Mesenchymal stem cell (in vitro differentiated cells and primary cell): ENCODE data around the gene MYO9B.

ENCODE experiments used
- DNase-seq: peaks from one replicate; pipeline ENCODE4 v3.0.0-alpha.2; 2013
- H2AFZ ChIP-seq: one replicate; pipeline ENCODE4 v1.6.1; 2013; ENCODE audit warnings: low read depth, mild to moderate bottlenecking, control low read depth, inconsistent platforms, low read length, moderate library complexity
- H2AK5ac ChIP-seq: 2 replicates; pipeline ENCODE4 v1.6.1; 2013; ENCODE audit warnings: low read length, moderate library complexity, mild to moderate bottlenecking, inconsistent platforms; ENCODE audit not compliant: severe bottlenecking
- H2BK120ac ChIP-seq: one replicate; pipeline ENCODE4 v1.6.1; 2013; ENCODE audit warnings: low read depth, mild to moderate bottlenecking, inconsistent platforms, low read length, moderate library complexity
- H2BK12ac ChIP-seq, 2 experiments: one replicate each; pipeline ENCODE4 v1.6.1; 2013; ENCODE audit warnings: inconsistent platforms in 2 of 2, low read length in 2 of 2, mild to moderate bottlenecking in 2 of 2, moderate library complexity in 2 of 2, control low read depth in 1 of 2
- H2BK15ac ChIP-seq: one replicate; pipeline ENCODE4 v1.6.1; 2013; ENCODE audit warnings: mild to moderate bottlenecking, low read depth, inconsistent platforms; ENCODE audit not compliant: poor library complexity, severe bottlenecking
- H2BK5ac ChIP-seq: 2 replicates; pipeline ENCODE4 v1.6.1; 2013; ENCODE audit warnings: low read depth, mild to moderate bottlenecking, low read length, control low read depth, inconsistent platforms; ENCODE audit not compliant: poor library complexity, severe bottlenecking
- H3K14ac ChIP-seq, 2 experiments: one replicate each; pipeline ENCODE4 v1.6.1; 2013; ENCODE audit warnings: inconsistent platforms in 2 of 2, low read length in 2 of 2, control low read depth in 1 of 2, mild to moderate bottlenecking in 1 of 2, moderate library complexity in 1 of 2
- H3K18ac ChIP-seq, 2 experiments: one replicate each; pipeline ENCODE4 v1.6.1; 2013; ENCODE audit warnings: inconsistent platforms in 2 of 2, low read length in 2 of 2, control low read depth in 1 of 2, low read depth in 1 of 2, mild to moderate bottlenecking in 1 of 2
- H3K23ac ChIP-seq, 2 experiments: one replicate each; pipeline ENCODE4 v1.6.1; 2013; ENCODE audit warnings: inconsistent platforms in 2 of 2, low read length in 2 of 2, mild to moderate bottlenecking in 2 of 2, moderate library complexity in 2 of 2, control low read depth in 1 of 2
- H3K27ac ChIP-seq: 2 replicates; pipeline ENCODE4 v1.5.1; 2013; ENCODE audit warnings: mild to moderate bottlenecking, moderate library complexity, low read length, control low read depth, inconsistent platforms; ENCODE audit not compliant: poor library complexity, severe bottlenecking
- H3K27me3 ChIP-seq, 2 experiments: 2 replicates each; pipeline versions ENCODE4 v1.6.1 to v1.7.0; 2013; ENCODE audit warnings: low read length in 2 of 2, mild to moderate bottlenecking in 2 of 2, moderate library complexity in 2 of 2, control low read depth in 1 of 2, inconsistent platforms in 1 of 2; ENCODE audit not compliant: control insufficient read depth in 1 of 2, insufficient read depth in 1 of 2
- H3K36me3 ChIP-seq, 2 experiments: 2 replicates each; pipeline versions ENCODE4 v1.6.1 to v1.7.0; 2013; ENCODE audit warnings: low read length in 2 of 2, control low read depth in 1 of 2, inconsistent platforms in 1 of 2, low read depth in 1 of 2, mild to moderate bottlenecking in 1 of 2; ENCODE audit not compliant: insufficient read depth in 2 of 2, control insufficient read depth in 1 of 2
- H3K4ac ChIP-seq, 2 experiments: one replicate each; pipeline ENCODE4 v1.6.1; 2013; ENCODE audit warnings: inconsistent platforms in 2 of 2, low read length in 2 of 2, mild to moderate bottlenecking in 2 of 2, moderate library complexity in 2 of 2, control low read depth in 1 of 2, low read depth in 1 of 2
- H3K4me1 ChIP-seq: 2 replicates; pipeline ENCODE4 v1.6.1; 2013; ENCODE audit warnings: low read depth, low read length, control low read depth; ENCODE audit not compliant: control insufficient read depth, insufficient read depth
- H3K4me2 ChIP-seq: 2 replicates; pipeline ENCODE4 v1.6.1; 2013; ENCODE audit warnings: low read length, mild to moderate bottlenecking, inconsistent platforms; ENCODE audit not compliant: poor library complexity, severe bottlenecking
- H3K4me3 ChIP-seq, 2 experiments: 2 replicates each; pipeline versions ENCODE4 v1.5.1 to v1.7.0; 2013; ENCODE audit warnings: low read length in 2 of 2, mild to moderate bottlenecking in 2 of 2, control low read depth in 1 of 2, low read depth in 1 of 2; ENCODE audit not compliant: insufficient read depth in 1 of 2
- H3K79me1 ChIP-seq: replicated peaks from 2 replicates; pipeline ENCODE4 v1.6.1; 2013; ENCODE audit warnings: mild to moderate bottlenecking, control low read depth, low read length, inconsistent platforms; ENCODE audit not compliant: poor library complexity, severe bottlenecking
- H3K9ac ChIP-seq: 2 replicates; pipeline ENCODE4 v1.7.0; 2013; ENCODE audit warnings: mild to moderate bottlenecking, low read length, moderate library complexity
- H3K9me3 ChIP-seq: 2 replicates; pipeline ENCODE4 v1.7.0; 2013; ENCODE audit warnings: mild to moderate bottlenecking, low read length; ENCODE audit not compliant: control insufficient read depth
- H4K8ac ChIP-seq: one replicate; pipeline ENCODE4 v1.6.1; 2013; ENCODE audit warnings: inconsistent platforms, mild to moderate bottlenecking, low read length, moderate library complexity
- H4K91ac ChIP-seq: one replicate; pipeline ENCODE4 v1.6.1; 2013; ENCODE audit warnings: mild to moderate bottlenecking, low read length, inconsistent platforms
- WGBS: methylation state at CpG from one replicate; pipeline ENCODE4 v1.1.7; 2013; ENCODE audit warnings: mixed read lengths; 5-methylcytosine and 5-hydroxymethylcytosine counted together

Gene MYO9B

DNA sequence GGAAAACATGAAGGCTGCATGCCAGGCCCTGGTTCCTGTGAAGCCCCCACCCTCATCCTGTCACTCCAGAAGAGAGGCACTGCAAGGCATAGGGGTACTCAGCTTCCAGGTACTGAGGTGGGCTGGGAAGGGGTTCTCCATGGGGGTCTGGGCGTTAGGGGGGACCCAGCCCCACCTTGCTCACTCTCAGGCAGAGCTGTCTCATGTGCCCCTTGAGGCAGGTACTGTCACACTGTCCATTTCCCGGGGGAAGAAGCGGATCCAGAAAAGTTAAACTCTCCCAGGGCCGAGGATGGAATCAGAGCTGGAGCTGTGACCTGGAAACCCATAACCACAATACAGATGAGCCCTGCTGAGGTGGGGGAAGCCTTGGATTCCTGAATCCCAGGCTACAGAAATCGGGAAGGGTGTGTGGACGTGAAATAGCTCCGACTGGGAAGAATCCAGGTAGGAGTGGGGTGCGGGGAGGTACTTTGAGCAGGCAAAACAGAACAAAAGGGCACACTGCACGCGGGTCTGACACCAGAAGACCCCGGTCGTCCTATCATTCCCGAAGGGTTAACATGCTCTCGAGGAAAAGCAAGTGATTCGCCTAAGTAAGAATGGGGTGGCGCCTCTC lies 139.0 kb downstream of the MYO9B start:
- H3K4me3 ChIP-seq = peak overlapping the region; percentile 78 to 86
- H3K36me3 ChIP-seq = peaks cover 65 to 67% of the 10 kb centered on the region in 2 experiments
- H4K8ac ChIP-seq = peak overlapping the region; percentile 94
- peak overlapping the region; percentile 92 for H2AK5ac ChIP-seq
- H2BK120ac ChIP-seq = peak overlapping the region; percentile 11
- 49% methylated on average over 15 of the region's 16 CpGs for WGBS
- peak overlapping the region; percentile 81 to 90 for H3K4ac ChIP-seq
- H3K23ac ChIP-seq = no peak overlapping the region
- H2BK12ac ChIP-seq = peak overlapping the region in 1 of 2 experiments; percentile 25
- H3K4me2 ChIP-seq = peak overlapping the region; percentile 66
- H3K27ac ChIP-seq = peak overlapping the region; percentile 88
- H3K9me3 ChIP-seq = no peaks in the 10 kb centered on the region
- H2BK5ac ChIP-seq = peak overlapping the region; percentile 53
- H3K18ac ChIP-seq = peak overlapping the region; percentile 48 to 95
- peaks cover 14% of the 10 kb centered on the region for H3K79me1 ChIP-seq
- no peaks in the 10 kb centered on the region for H3K27me3 ChIP-seq
- DNase-seq = no peak
- no peak overlapping the region for H3K14ac ChIP-seq
- no peak overlapping the region for H2AFZ ChIP-seq
- H3K4me1 ChIP-seq = peaks cover 13% of the 10 kb centered on the region
- peak overlapping the region; percentile 90 for H3K9ac ChIP-seq
- H2BK15ac ChIP-seq = peak overlapping the region; percentile 60
- peak overlapping the region; percentile 48 for H4K91ac ChIP-seq

DNA sequence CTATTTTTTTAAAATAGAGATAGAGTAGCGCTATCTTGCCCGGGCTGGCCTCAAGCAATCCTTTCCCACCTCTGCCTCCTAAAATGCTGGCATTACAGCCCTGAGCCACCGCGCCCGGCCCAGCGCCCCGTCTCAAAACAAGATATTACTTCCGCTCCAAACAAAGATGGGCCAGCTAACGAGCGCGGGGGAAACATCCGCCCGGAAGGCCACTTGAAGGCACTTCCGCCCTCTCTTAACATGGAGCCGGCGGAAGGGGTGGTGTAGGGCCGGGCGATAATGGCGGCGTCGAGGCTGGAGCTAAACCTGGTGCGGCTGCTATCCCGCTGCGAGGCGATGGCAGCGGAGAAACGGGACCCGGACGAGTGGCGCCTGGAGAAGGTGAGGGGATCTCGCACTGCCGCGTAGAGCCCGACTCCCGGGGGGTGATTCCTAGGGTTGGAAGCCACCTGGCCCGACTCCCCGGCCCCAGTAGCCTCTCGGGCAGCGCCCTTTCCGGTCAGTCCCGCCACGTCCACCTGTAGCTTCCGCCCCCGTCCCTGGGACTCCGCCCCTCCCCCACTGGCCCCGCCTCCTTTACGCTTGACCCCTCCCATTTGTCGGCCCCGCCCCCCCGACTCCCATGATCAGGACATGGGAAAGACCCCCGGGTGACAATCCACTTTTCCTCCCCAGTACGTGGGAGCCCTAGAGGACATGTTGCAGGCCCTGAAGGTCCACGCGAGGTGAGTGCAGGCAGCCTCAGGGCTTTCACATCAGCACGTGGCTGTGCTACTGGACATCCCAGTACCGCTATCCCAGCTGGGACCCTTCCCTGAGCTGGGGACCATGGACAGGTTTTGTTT lies 139.8 kb downstream of the MYO9B start, which contains the start of gene USE1:
Gene USE1, plus strand, starts transcription at position 231 of the 845 bp plus-strand sequence. Its CDS starts 49 bp downstream, at position 280.
- Histone ChIP-seq H3K4ac (peak within 1 kb of the TSS; percentile 97 to 98), H3K14ac (no peak within 1 kb of the TSS), H3K4me3 (peak within 1 kb of the TSS; percentile 78 to 86), H3K27me3 (no peaks in the 10 kb centered on the region), H4K8ac (peak within 1 kb of the TSS; percentile 97), H3K23ac (peak within 1 kb of the TSS in 1 of 2 experiments; percentile 87), H2AK5ac (peak within 1 kb of the TSS; percentile 92), H2AFZ (peak within 1 kb of the TSS; percentile 89), H2BK120ac (peak within 1 kb of the TSS; percentile 93), H3K79me1 (peaks cover 14% of the 10 kb centered on the region), H2BK12ac (peak within 1 kb of the TSS; percentile 25 to 90), H3K4me2 (peak within 1 kb of the TSS; percentile 66), H3K9ac (peak within 1 kb of the TSS; percentile 90), H3K36me3 (peaks cover 60 to 62% of the 10 kb centered on the region in 2 experiments), H3K27ac (peak within 1 kb of the TSS; percentile 88), H2BK15ac (peak within 1 kb of the TSS; percentile 99), H3K9me3 (no peaks in the 10 kb centered on the region), H2BK5ac (peak within 1 kb of the TSS; percentile 97), H3K4me1 (peaks cover 16% of the 10 kb centered on the region), H4K91ac (peak within 1 kb of the TSS; percentile 98), H3K18ac (peak within 1 kb of the TSS; percentile 95 to 98)
- peak; percentile 92 for DNase-seq
- 4% methylated on average over 50 of the region's 56 CpGs for WGBS

DNA sequence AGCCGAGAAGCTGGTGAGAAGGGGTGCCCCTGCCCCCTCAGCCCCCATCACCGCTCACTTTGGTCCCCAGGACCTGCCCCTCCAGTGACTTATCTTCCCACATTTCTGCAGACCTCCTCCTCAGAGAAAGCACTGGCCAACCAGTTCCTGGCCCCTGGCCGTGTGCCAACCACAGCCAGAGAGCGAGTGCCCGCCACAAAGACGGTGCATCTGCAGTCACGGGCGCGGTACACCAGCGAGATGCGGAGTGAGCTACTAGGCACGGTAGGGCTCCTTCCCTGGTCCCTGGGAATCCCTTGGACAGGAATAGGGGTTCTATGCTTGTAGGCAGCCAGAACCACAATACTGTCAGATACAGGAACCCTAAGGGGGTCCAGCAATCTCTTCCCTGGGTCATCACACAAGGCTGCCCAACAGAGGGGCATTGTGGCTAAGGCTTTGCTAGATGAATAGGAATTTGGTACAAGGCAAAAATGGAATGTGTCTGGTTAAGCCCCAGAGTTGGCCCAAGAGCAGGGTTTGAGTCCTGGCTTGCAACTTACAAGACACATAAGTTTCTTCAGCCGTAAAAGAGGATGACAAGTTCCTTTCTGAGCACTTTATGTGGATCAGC lies 140.6 kb downstream of the MYO9B start:
- Histone ChIP-seq H3K23ac (no peak overlapping the region), H2BK5ac (no peak overlapping the region), H3K27me3 (no peaks in the 10 kb centered on the region), H4K8ac (peak overlapping the region; percentile 14), H2AK5ac (peak overlapping the region; percentile 58), H3K36me3 (peaks cover 52 to 54% of the 10 kb centered on the region in 2 experiments), H3K18ac (peak overlapping the region; percentile 4 to 28), H2BK12ac (peak overlapping the region in 1 of 2 experiments; percentile 51), H2BK15ac (peak overlapping the region; percentile 92), H3K4ac (peak overlapping the region; percentile 49 to 52), H4K91ac (peak overlapping the region; percentile 40), H3K14ac (no peak overlapping the region), H3K4me3 (peak overlapping the region in 1 of 2 experiments; percentile 86), H3K27ac (no peak overlapping the region), H2BK120ac (peak overlapping the region; percentile 15), H3K9me3 (no peaks in the 10 kb centered on the region), H3K4me2 (peak overlapping the region; percentile 1), H2AFZ (no peak overlapping the region), H3K4me1 (peaks cover 19% of the 10 kb centered on the region), H3K79me1 (peaks cover 14% of the 10 kb centered on the region), H3K9ac (no peak overlapping the region)
- DNase-seq = no peak
- WGBS = 98% methylated on average over 13 of the region's 13 CpGs
